GM19372 (cell line): ENCODE results near the gene AP2M1.

Source experiments
- ATAC-seq: cut with Tn5 transposase; IDR thresholded peaks from one replicate; pipeline ENCODE4 v1.9.1; 2021; ENCODE audit warnings: mild to moderate bottlenecking, low read depth, moderate library complexity; ENCODE audit not compliant: unreplicated experiment

Gene AP2M1

DNA sequence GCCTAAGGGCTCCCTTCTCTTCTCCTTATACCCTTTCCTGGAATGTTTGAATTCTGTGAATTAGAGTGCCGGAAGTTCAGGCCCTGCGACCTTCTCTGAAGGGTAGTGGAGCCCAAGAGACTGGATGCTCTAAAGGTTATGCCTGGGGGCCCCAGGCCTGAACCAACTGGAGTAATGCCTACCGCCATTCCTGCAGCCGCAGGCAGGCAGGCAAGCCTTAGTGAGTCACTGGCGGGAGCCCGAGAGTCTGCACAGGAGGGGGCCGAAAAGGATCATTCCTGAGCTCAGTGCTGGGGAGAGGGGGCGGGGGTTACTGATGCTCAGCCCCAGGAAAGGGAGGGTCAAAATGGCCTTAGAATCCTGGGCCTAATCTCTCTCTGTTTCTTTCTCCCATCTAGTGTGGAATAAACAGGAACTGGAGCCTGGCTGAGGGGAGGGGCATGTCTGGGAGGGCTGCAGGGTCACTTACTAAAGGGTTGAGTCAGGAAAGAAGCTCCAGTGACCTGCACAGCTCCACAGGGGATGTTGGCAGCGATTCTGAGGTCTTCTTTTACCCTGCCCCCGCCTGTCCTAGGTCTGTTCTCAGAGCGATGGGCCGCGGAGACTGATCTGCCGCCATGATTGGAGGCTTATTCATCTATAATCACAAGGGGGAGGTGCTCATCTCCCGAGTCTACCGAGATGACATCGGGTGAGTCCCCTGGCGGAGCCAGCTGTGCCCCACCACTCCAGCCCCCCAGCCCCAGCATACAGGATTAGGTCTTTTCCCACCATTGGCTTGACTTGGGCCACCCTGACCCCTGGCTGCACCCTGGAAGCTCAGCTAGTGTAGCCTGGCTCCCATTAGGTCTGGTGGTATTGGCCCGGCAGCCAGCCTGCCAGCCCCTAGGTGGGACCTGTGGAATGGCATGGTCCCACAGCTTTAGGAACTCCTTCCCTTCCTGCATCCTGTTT, 2.0 kb downstream of the AP2M1 start:
- ATAC-seq: no peak

DNA sequence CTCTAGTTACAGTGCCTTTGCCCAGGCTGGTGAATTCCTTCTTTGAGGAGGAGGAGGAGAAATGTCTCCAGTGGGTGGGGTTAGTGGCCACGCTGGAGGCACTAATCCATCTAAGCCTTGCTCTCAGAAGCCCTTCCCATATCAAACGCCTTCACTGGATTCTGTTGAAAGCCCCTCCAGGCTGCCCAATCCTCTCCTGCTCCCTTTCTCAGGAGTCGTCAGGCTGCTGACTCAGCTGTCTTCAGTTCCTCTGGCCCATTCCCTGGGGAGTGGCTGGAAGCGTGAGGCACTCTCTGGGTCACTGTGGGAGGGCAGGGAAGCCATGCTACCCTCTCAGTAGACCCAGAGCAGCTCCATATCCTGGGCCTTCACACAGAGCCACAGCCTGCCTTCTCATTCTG, 2.7 kb downstream of the AP2M1 start:
- no peak for ATAC-seq

DNA sequence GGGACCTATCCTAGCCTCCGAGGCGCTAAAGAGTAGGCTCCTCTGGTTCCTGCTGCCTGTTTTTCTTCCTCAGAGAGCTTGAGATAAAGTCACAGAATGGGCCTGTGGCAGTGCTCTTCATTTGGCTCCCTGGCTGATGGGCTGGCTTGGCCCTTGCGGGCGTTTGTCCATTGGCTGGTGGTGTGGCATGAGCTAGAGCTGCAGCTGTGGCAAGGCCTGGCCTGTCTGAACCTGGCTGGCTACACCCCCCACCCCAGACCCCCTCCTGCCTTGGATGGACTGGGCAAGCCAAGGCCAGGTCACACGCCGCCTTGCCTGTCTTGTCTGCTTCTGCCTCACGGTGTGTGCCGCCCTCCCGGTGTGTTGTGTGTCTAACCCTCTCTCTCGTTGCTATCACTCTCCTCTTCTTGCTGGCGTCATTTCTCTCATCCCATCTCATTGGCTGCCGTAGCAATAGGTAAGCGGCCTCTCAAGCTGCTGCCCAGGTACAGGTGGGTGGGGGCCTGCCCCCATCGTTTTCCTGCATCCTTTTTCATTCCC, 3.2 kb downstream of the AP2M1 start:
- no peak for ATAC-seq

DNA sequence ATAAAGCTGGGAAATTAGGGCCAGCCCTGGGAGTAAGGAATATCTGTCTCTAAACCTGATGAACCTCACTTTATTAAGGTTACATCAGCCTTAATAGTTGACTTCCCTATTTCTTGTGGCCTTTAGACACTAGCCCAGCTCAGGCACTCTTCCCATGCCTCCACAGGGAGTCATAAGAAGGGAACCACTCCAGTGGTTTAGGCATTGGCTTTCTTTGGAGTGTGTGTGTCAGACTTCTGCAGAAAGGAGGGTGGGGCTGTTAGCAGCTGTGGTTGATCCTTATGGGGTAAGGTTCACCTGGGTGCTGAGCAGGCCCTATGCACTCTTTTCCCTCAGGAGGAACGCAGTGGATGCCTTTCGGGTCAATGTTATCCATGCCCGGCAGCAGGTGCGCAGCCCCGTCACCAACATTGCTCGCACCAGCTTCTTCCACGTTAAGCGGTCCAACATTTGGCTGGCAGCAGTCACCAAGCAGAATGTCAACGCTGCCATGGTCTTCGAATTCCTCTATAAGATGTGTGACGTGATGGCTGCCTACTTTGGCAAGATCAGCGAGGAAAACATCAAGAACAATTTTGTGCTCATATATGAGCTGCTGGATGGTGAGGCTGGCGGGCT, 4.0 kb downstream of the AP2M1 start:
- no peak for ATAC-seq

DNA sequence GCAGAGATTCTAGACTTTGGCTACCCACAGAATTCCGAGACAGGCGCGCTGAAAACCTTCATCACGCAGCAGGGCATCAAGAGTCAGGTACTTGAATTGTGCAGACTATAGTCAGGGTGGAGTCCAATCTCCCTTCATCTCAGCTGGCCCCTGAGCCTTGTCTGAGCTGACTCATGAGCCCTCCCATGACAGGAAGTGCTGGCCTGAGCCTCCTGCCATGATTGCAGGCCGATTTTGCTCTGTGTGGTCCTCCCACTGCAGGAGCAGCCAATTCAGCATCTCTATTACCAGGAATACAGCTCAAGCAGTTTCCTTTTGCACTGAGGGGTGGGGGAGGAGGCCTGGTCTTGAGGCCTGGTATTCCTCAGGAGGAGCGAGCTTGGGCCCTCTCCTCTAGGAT, 5.5 kb downstream of the AP2M1 start:
- ATAC-seq: no peak

DNA sequence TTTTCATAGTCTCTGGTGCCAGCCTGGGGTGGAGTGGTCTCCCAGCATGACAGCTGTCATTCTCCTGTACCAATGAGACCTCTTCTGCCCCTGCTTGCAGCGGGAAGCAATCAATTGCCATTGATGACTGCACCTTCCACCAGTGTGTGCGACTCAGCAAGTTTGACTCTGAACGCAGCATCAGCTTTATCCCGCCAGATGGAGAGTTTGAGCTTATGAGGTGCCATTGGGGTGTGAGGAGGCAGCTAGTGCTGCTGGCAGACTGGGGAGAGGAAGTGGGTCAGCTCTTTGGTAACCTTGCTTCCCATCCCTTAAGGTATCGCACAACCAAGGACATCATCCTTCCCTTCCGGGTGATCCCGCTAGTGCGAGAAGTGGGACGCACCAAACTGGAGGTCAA, 6.9 kb downstream of the AP2M1 start:
- no peak for ATAC-seq

DNA sequence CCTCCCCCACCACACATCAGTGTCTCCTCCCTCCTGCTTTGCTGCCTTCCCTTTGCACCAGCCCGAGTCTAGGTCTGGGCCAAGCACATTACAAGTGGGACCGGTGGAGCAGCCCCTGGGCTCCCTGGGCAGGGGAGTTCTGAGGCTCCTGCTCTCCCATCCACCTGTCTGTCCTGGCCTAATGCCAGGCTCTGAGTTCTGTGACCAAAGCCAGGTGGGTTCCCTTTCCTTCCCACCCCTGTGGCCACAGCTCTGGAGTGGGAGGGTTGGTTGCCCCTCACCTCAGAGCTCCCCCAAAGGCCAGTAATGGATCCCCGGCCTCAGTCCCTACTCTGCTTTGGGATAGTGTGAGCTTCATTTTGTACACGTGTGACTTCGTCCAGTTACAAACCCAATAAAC, 9.0 kb downstream of the AP2M1 start:
- ATAC-seq: no peak

DNA sequence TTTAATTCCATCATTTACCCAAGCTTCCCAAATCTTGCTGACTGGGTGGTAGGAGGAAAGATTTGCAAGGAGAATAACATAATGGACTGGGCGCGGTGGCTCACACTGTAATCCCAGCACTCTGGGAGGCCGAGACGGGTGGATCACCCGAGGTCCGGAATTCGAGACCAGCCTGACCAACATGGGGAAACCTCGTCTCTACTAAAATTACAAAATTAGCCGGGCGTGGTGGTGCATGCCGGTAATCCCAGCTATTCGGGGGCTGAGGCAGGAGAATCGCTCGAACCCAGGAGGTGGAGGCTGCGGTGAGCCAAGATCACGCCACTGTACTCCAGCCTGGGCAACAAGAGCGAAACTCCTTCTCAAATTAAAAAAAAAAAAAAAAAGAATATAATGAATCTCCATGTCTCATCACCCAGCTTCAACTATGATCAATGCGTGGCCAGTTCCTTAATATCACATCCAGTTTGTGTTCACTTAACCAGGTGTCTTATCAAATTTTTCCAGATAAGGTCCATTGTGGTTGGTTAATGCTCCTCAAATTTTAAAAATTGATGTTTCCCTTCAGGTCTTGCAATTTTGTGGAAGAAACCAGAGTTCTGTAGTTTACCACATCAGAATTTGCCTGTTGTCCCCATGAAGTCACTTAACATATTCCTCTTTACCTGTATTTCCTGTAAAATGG, 10.0 kb downstream of the AP2M1 start:
- no peak for ATAC-seq

DNA sequence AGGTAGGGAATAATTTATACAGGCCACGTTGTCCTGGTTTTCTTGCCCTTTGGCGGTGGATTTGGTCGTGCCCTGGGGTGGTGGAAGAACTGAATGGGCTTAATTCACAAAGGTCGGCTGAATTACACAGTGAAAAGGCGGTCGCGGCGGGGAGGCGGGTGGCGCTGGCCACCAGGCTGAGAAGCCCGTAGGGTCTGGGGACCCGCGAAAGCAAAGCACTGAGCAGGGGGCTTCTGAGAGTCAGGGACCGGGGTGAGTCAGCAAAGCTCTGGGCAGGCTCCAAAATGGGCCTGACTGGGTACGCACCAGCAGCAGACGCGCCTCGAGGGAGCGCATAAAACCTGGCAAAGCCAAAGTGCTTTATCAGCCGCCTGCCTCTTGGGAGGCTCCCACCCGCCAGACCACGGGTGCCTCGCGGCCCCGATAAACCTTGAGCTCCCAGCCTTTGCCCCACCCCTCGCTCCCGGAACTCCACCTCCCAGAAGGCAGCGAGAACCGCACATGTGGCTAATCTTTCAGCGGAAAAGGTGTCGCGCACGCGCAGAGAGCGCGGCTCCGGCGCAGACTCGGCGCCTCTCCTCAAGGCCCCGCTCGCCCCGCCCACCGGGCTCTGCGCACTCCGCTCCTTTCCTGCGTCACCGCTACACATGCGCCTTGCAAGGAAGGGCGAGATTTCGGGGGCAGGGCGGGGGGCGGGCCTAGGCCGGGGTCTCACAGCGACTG, 11.0 kb downstream of the AP2M1 start:
- peak; percentile 93 for ATAC-seq

DNA sequence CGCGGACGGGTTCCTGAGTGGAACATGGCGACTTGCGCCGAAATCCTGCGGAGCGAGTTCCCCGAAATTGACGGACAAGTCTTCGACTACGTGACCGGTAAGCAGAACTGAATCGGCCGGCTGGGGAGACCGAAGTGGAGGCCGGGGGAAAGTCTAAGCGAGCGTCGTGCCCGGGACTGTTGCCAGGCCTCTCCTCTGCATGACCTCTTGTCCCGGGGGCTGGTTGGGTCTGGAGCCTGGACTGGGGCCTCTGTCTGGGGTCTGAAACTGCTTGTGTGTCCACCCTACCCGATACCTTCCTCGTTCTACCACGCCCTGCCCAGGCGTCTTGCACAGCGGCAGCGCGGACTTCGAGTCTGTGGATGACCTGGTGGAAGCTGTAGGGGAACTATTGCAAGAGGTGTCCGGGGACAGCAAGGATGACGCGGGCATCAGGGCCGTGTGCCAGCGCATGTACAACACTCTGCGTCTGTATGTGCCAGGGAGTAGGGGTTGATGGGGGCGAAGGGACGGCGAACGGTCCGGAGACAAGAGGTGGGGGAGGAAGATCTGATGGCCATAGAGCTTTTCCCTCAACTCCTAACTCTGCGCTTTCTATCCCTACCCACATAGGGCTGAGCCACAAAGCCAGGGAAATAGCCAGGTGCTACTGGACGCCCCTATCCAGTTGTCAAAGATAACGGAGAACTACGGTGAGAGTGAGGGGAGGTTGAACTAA, 11.7 kb downstream of the AP2M1 start, which contains the start of gene ABCF3:
Gene ABCF3, plus strand, starts transcription at position 16 of the 718 bp plus-strand sequence. Its CDS starts 9 bp downstream, at position 25.
- peak; percentile 2 for ATAC-seq

DNA sequence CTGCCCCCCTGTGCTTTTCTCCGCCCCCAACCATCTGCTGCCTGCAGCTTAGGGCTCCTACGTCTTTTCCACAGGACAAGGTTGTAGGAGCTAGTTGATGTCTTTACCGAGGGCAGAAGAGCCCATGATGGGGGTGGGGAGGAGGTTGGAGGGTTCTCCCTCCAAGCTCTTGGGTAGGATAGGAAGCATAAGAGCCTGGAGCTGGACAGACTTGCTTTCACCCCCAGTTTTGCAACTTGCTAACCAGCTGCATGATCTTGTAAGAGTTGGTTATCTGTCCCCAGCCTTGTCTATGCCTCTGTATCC, 12.2 kb downstream of the AP2M1 start:
- ATAC-seq: no peak

DNA sequence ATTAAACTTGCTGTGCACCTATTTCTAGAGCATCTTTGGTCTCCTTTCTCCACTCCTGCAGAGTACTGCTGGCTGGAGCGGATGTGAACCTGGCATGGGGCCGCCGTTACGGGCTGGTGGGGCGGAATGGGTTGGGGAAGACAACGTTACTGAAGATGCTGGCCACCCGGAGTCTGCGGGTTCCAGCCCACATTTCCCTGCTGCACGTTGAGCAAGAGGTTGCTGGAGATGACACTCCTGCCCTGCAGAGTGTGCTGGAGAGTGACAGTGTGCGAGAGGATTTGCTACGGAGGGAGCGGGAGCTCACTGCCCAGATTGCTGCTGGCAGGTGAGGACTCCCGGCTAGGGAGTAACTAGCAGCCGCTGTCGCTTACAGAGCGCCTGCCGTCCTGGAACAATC, 13.4 kb downstream of the AP2M1 start:
- no peak for ATAC-seq

DNA sequence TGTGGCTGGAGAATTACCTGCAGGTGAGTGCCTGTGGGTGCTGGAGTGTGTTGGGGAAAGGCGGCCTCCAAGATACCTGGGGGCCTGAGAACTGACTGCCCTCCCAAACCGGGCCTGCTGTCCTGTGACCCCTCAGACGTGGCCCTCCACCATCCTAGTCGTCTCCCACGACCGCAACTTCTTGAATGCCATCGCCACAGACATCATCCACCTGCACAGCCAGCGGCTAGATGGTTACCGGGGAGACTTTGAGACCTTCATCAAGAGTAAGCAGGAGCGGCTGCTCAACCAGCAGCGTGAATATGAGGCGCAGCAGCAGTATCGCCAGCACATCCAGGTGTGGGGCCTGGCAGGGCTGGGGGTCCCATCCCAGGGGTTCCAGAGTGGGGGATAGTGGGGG, 14.8 kb downstream of the AP2M1 start:
- no peak for ATAC-seq

DNA sequence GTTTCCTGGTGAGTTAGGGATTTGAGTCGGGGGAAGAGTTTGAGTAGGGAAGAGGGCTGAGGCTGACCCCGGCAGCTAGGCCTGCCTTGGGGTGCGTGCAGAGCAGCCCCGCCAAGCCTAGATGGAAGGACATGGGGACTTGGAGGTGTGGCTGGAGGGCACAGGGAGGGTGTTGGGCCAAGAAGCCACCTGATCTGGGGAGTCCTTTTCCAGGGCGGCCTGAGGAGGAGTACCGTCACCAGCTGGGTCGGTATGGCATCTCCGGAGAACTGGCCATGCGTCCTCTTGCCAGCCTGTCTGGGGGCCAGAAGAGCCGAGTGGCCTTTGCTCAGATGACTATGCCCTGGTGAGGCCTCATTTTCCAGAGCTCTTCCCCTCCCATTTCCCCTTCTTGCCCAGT, 18.2 kb downstream of the AP2M1 start:
- no peak for ATAC-seq

DNA sequence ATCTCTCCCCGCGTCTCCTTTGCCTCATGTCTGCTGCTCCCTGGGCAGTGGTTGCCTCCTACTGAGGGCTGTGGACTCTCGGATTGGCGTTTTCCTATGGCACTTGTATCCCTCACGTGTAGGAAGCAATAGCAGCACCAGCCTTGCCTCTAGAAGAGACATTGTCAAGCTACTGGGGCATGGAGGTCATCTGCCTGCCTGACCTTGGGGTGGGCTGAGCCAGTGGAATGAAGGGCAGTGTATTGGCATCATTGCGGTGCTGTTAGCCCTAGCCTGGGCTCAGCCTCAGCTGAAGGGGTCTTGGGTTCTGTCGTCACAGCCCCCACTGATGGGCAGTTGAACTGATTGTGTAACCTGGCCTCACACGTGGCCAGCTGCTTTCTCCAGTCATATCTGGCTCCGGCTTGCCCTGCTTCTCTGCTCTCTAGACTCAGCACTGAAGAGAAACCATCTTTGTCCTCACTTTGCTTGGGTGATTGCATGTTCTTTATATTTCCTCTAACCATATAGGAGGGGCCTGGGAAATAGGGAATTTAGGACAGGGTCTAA, 19.4 kb downstream of the AP2M1 start:
- no peak for ATAC-seq

DNA sequence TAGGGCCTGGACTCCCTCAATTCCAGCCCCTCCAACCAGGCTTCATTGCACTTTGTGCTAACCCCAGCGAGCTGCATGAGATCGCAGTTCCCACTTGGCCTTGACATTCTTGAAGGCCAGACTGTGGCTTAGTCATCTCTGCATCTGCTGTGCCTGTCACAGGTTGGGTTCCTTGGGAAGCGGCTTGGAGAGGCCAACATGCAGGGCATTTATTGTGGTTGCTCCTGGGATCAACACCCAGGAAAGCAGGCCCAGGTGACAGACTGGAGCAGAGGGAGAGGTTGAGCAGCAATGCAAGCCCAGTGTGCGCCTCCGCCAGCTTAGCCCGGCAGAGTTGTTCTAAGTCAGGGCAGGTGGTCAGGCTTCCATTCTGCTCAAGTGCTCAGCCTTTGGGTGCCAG, 21.9 kb downstream of the AP2M1 start:
- ATAC-seq: no peak

DNA sequence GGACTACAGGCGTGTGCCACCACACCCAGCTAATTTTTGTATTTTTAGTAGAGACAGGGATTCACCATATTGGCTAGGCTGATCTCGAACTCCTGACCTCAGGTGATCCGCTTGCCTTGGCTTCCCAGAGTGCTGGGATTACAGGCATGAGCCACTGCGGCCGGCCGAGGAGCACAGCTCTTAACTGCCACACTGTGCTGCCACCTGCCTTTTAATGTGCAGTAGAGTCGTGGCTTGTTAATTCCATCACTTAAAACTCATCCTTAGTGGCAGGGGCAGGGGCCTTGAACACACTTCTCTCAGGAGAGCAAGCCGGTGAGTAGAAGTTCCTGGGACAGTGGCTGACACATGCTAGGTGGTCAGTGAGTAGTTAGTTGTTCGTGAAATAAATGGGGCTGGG, 23.9 kb downstream of the AP2M1 start:
- no peak for ATAC-seq

DNA sequence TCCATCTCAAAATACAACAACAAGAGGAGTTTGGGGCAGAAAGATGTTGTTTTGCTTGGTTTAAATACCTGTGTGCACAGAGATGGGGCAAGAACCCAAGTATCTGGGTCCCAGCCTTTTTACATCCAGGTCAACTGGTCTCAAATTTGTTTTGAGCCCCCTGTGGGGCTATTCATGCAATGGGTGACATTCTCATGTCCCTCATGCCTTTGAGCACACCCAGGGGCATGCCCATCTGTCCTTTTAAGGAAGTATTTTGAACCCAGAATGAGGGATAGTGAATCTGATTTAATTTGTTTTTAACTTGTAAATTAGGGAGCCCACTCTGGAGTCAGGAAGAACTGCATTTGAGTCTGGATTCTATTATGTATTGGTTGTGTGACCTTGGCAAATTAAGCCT, 26.2 kb downstream of the AP2M1 start:
- ATAC-seq: no peak

DNA sequence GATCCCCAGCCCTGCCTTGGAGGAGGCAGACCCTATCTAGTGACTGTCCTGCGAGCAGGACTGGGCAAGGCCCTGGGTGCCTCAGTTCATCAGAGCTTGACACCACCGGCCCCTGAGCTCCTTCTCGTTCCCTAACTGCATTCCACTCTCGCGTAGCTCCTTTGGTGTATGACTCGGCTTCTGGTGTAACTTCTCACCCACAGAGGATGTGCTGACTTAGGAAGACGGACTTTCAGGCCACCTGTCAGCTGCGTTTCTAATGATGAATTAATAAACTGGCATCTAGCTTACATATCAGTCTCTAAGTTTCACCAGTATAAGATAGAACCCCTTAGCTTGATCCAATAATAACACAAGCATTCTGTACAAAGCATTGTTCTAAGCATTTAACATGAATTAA, 28.9 kb downstream of the AP2M1 start:
- ATAC-seq: no peak
